ENCODE results near the gene PEX14.

The PEX14 gene

DNA sequence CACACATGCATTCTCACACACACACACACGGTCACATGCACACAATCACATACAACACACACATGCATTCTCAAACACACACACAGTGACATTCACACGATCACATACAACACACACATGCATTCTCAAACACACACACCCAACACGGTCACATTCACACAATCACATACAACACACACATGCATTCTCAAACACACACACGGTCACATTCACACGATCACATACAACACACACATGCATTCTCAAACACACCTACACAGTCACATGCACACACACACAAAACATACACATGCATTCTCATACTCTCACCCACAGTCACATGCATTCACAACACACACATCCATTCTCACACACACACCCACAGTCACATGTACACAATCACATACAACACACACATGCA, 186.7 kb downstream of the PEX14 start:
- no peak overlapping the region for H3K4me3 ChIP-seq (ENCODE audit: low read length)
- TF ChIP-seq, protein P1, sequence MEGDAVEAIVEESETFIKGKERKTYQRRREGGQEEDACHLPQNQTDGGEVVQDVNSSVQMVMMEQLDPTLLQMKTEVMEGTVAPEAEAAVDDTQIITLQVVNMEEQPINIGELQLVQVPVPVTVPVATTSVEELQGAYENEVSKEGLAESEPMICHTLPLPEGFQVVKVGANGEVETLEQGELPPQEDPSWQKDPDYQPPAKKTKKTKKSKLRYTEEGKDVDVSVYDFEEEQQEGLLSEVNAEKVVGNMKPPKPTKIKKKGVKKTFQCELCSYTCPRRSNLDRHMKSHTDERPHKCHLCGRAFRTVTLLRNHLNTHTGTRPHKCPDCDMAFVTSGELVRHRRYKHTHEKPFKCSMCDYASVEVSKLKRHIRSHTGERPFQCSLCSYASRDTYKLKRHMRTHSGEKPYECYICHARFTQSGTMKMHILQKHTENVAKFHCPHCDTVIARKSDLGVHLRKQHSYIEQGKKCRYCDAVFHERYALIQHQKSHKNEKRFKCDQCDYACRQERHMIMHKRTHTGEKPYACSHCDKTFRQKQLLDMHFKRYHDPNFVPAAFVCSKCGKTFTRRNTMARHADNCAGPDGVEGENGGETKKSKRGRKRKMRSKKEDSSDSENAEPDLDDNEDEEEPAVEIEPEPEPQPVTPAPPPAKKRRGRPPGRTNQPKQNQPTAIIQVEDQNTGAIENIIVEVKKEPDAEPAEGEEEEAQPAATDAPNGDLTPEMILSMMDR (conservative IDR thresholded peaks at IDR 0.05; ENCODE audit: low read depth, low read length), result no peak
- no peak for DNase-seq (ENCODE audit: low read depth)

DNA sequence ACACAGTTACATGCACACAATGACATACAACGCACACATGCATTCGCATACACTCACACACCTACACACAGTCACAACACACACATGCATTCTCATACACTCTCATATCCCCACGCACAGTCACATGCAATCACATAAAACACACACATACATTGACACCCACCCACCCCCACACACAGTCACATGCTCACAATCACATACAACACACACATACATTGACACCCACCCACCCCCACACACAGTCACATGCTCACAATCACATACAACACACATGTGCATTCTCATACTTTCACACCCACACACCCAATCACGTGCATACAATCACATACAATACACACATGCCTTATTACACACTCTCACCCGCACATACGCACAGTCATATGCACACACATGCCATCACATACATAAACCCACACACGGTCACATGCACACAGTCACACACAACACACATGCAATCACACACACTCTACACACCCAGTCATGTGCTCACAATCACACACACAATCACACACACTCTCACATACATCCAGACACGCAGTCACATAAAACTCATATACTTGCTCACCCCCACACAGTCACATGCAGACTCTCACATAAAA, 187.4 kb downstream of the PEX14 start:
- H3K4me3 ChIP-seq (ENCODE audit: low read length), result no peak overlapping the region
- DNase-seq (ENCODE audit: low read depth), result no peak
- TF ChIP-seq, protein P1 (conservative IDR thresholded peaks at IDR 0.05; ENCODE audit: low read depth, low read length), result no peak

DNA sequence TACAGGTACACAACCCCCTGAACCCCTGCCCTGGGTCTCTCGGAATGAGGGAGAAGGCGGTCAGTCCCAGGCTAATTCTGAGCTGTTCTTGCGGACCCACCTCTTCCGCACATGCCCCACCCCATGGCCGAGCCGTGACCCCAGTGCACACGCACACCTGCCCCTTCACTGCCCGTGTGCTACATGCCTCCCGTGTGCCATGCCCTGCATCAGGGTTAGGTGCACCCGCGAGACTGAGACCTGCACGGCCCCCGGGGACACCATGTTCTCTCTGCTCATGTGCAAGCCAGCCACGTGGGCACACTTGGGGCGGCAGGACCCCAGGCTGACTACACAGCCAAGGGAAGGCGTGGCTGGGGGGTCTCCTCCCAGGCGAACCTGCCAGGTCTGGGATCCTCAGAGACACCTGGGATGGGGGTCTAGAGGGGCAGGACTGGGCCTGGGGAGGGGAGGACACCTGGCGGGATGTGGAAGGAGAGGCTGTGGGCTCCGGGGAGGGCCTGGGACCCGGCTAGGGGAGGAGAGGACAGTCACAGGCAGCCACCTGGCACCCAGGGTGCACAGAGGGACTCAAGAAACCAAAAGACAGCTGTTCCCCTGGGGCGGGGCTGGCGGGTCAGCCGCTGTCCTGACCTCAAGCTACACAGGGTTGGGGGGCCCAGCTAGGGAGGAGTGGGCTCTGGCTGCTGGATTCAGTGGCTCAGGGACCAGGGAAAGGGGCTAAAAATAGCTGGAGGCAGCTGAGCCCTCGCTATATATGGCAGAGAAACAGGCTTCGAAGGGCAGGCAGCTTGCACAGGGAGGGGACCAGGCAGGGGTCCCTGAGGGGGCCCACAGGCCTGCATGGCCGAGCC, 188.3 kb downstream of the PEX14 start:
- H3K4me3 ChIP-seq (ENCODE audit: low read length), result no peak overlapping the region
- TF ChIP-seq, protein P1 (conservative IDR thresholded peaks at IDR 0.05; ENCODE audit: low read depth, low read length), result no peak
- DNase-seq (ENCODE audit: low read depth), result no peak

DNA sequence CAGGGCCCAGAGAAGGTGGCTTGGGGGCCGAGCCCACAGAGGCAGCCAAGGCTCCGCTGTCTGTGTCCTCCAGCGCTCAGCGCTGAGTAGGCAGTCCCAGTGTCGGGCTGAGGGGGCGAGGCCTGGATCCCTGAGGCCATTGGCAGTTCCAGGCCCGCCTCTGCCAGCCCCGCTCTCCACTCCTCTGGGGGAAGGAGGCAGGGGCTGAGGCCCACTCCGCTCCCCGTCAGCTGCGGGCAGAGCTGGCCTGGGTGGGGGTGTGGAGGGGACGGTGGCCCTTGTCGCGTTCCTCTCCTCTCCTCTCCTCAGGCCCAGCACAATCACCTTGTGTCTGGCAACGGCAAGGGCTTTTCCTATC, 188.9 kb downstream of the PEX14 start:
- TF ChIP-seq, protein P1 (conservative IDR thresholded peaks at IDR 0.05; ENCODE audit: low read depth, low read length), result no peak
- H3K4me3 ChIP-seq (ENCODE audit: low read length), result no peak overlapping the region
- DNase-seq (ENCODE audit: low read depth), result no peak

DNA sequence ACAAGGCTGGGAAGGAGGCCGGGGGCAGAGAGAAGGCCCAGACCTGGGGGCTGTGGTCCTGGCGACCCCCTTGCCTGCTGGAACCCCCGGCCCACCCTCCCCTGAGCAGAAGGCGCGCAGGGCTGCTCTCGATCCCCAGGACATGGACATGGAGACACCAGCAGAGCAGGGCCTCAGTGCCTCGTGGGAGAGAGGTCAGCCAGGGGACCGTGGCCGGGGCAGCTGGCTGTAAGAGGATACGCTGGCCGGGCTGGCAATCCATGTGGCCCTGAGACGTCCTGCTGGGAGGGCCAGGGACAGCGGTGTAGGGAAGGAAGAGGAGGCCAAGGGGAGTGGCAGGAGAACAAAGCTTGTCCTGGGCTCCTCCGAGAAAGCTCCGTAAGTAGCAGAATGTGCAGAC, 189.5 kb downstream of the PEX14 start:
- H3K4me3 ChIP-seq (ENCODE audit: low read length), result no peak overlapping the region
- TF ChIP-seq, protein P1 (conservative IDR thresholded peaks at IDR 0.05; ENCODE audit: low read depth, low read length), result no peak
- DNase-seq (ENCODE audit: low read depth), result no peak

DNA sequence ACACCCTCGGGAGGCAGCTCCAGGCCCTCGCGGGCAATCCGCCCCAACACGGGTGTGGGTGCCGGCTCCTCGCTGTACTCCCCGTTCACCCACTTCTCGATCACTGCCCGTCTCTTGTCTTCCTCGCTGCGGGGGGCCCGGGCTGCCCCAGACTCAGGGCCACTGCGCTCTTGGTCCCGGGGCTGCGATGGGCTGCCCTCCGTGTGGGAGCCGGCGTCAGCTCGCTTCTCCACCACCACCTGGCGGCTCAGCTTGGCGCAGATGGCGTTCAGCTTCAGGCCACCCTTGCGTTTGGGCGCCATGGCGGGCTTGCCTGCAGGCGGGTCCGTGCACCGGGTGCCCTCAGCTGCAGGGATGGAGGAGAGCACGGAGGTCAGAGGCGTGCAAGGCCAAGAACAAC, 190.5 kb downstream of the PEX14 start:
- TF ChIP-seq, protein P1 (conservative IDR thresholded peaks at IDR 0.05; ENCODE audit: low read depth, low read length), result no peak
- H3K4me3 ChIP-seq (ENCODE audit: low read length), result no peak overlapping the region
- no peak for DNase-seq (ENCODE audit: low read depth)
